ENCODE data around the gene ASB18. TPM values are rescaled to one million over a fixed set of nuclear protein-coding genes. Genes with fewer than 3 reads are reported as not detected.
"Not testable (repeated sequence)": the region's sequence is repeated elsewhere in the genome, so short reads cannot be mapped to it uniquely, and the experiment has no call there.

Gene ASB18
- total RNA-seq, 2 experiments from 2014 or later, result not detected

- Mint-ChIP-seq H3K9me3 (ENCODE audit: insufficient read depth) (no peaks in the 10 kb centered on the region), H3K4me3 (no peak overlapping the region), H3K4me1 (ENCODE audit: low read depth) (no peaks in the 10 kb centered on the region), H3K27me3 (ENCODE audit: low read depth) (no peaks in the 10 kb centered on the region), H3K27ac (no peak overlapping the region), H3K36me3 (ENCODE audit: low read depth) (no peaks in the 10 kb centered on the region)
- CTCF ChIA-PET, result no interaction called here
- no peak for DNase-seq
- ATAC-seq, result no peak
- POLR2A ChIA-PET, result no interaction called here
Measured at GRCh38 chr2:236294647-236295046, 30.4 kb upstream of the ASB18 start.

- no peak for ATAC-seq
- ChIA-PET CTCF (no interaction called here), POLR2A (no interaction called here)
- Mint-ChIP-seq H3K27ac (no peak overlapping the region), H3K27me3 (ENCODE audit: low read depth) (no peaks in the 10 kb centered on the region), H3K36me3 (ENCODE audit: low read depth) (no peaks in the 10 kb centered on the region), H3K4me3 (no peak overlapping the region), H3K9me3 (ENCODE audit: insufficient read depth) (no peaks in the 10 kb centered on the region), H3K4me1 (ENCODE audit: low read depth) (no peaks in the 10 kb centered on the region)
- DNase-seq, result no peak
Measured at GRCh38 chr2:236293241-236293810, 29.1 kb upstream of the ASB18 start.

GRCh38 chr2:236291911-236292310 is 27.7 kb upstream of the ASB18 start:
- Mint-ChIP-seq H3K36me3 (ENCODE audit: low read depth) (no peaks in the 10 kb centered on the region), H3K27ac (no peak overlapping the region), H3K27me3 (ENCODE audit: low read depth) (no peaks in the 10 kb centered on the region), H3K4me1 (ENCODE audit: low read depth) (no peaks in the 10 kb centered on the region), H3K4me3 (no peak overlapping the region), H3K9me3 (ENCODE audit: insufficient read depth) (no peaks in the 10 kb centered on the region)
- ChIA-PET POLR2A (no interaction called here), CTCF (interaction anchor here (0.7 kb wide), 1 partner anchor 333 kb away, joined by 3 read pairs; no protein-coding TSS in a partner anchor)
- DNase-seq (no peak), ATAC-seq (no peak)

- Mint-ChIP-seq H3K27me3 (ENCODE audit: low read depth) (no peaks in the 10 kb centered on the region), H3K36me3 (ENCODE audit: low read depth) (no peaks in the 10 kb centered on the region), H3K4me1 (ENCODE audit: low read depth) (no peaks in the 10 kb centered on the region), H3K9me3 (ENCODE audit: insufficient read depth) (no peaks in the 10 kb centered on the region), H3K27ac (no peak overlapping the region), H3K4me3 (no peak overlapping the region)
- CTCF ChIA-PET, result no interaction called here
- POLR2A ChIA-PET, result no interaction called here
- no peak for ATAC-seq
- DNase-seq, result no peak
Measured at GRCh38 chr2:236291476-236291875, 27.3 kb upstream of the ASB18 start.

- no peak overlapping the region for H3K27ac Mint-ChIP-seq
Measured at GRCh38 chr2:236290742-236291425, 26.7 kb upstream of the ASB18 start.

GRCh38 chr2:236289766-236290462 is 25.7 kb upstream of the ASB18 start:
- Mint-ChIP-seq H3K4me1 (ENCODE audit: low read depth) (no peaks in the 10 kb centered on the region), H3K27ac (no peak overlapping the region), H3K27me3 (ENCODE audit: low read depth) (no peaks in the 10 kb centered on the region), H3K36me3 (ENCODE audit: low read depth) (no peaks in the 10 kb centered on the region), H3K4me3 (no peak overlapping the region), H3K9me3 (ENCODE audit: insufficient read depth) (no peaks in the 10 kb centered on the region)
- DNase-seq (no peak), ATAC-seq (no peak)
- ChIA-PET POLR2A (no interaction called here), CTCF (no interaction called here)

More at GRCh38 chr2:236290742-236291425, 26.7 kb upstream of the ASB18 start:
- no peak for DNase-seq
- no peaks in the 10 kb centered on the region for H3K27me3 Mint-ChIP-seq (ENCODE audit: low read depth)
- H3K36me3 Mint-ChIP-seq (ENCODE audit: low read depth), result no peaks in the 10 kb centered on the region
- ChIA-PET POLR2A (no interaction called here), CTCF (no interaction called here)
- no peaks in the 10 kb centered on the region for H3K4me1 Mint-ChIP-seq (ENCODE audit: low read depth)
- H3K9me3 Mint-ChIP-seq (ENCODE audit: insufficient read depth), result no peaks in the 10 kb centered on the region
- no peak overlapping the region for H3K4me3 Mint-ChIP-seq
- ATAC-seq, result no peak

- H3K36me3 Mint-ChIP-seq (ENCODE audit: low read depth); ATAC-seq; H3K9me3 Mint-ChIP-seq (ENCODE audit: insufficient read depth); H3K27ac Mint-ChIP-seq; H3K4me3 Mint-ChIP-seq; CTCF ChIA-PET; DNase-seq; H3K27me3 Mint-ChIP-seq (ENCODE audit: low read depth); POLR2A ChIA-PET; H3K4me1 Mint-ChIP-seq (ENCODE audit: low read depth): not testable (repeated sequence)
Measured at GRCh38 chr2:236288373-236288772, 24.2 kb upstream of the ASB18 start.

- no peaks in the 10 kb centered on the region for H3K4me1 Mint-ChIP-seq (ENCODE audit: low read depth)
- no peaks in the 10 kb centered on the region for H3K9me3 Mint-ChIP-seq (ENCODE audit: insufficient read depth)
- ATAC-seq, result no peak
- no peaks in the 10 kb centered on the region for H3K36me3 Mint-ChIP-seq (ENCODE audit: low read depth)
- ChIA-PET POLR2A (no interaction called here), CTCF (no interaction called here)
- no peak for DNase-seq
- no peaks in the 10 kb centered on the region for H3K27me3 Mint-ChIP-seq (ENCODE audit: low read depth)
- no peak overlapping the region for H3K4me3 Mint-ChIP-seq
- H3K27ac Mint-ChIP-seq, result no peak overlapping the region
Measured at GRCh38 chr2:236287656-236288055, 23.4 kb upstream of the ASB18 start.

GRCh38 chr2:236286873-236287545 is 22.8 kb upstream of the ASB18 start:
- H3K4me3 Mint-ChIP-seq, result no peak overlapping the region
- no peaks in the 10 kb centered on the region for H3K36me3 Mint-ChIP-seq (ENCODE audit: low read depth)

GRCh38 chr2:236284208-236284607 is 20.0 kb upstream of the ASB18 start:
- no peak overlapping the region for H3K4me3 Mint-ChIP-seq
- ChIA-PET POLR2A (no interaction called here), CTCF (no interaction called here)
- H3K27me3 Mint-ChIP-seq (ENCODE audit: low read depth), result peaks cover 12% of the 10 kb centered on the region
- no peak for ATAC-seq
- no peak for DNase-seq
- H3K4me1 Mint-ChIP-seq (ENCODE audit: low read depth), result no peaks in the 10 kb centered on the region
- no peaks in the 10 kb centered on the region for H3K9me3 Mint-ChIP-seq (ENCODE audit: insufficient read depth)
- no peak overlapping the region for H3K27ac Mint-ChIP-seq
- H3K36me3 Mint-ChIP-seq (ENCODE audit: low read depth), result no peaks in the 10 kb centered on the region

More at GRCh38 chr2:236286873-236287545, 22.8 kb upstream of the ASB18 start:
- ATAC-seq, result no peak
- CTCF ChIA-PET, result no interaction called here
- POLR2A ChIA-PET, result no interaction called here
- DNase-seq, result no peak
- H3K27ac Mint-ChIP-seq, result no peak overlapping the region
- no peaks in the 10 kb centered on the region for H3K4me1 Mint-ChIP-seq (ENCODE audit: low read depth)
- H3K27me3 Mint-ChIP-seq (ENCODE audit: low read depth), result peaks cover 3% of the 10 kb centered on the region
- H3K9me3 Mint-ChIP-seq (ENCODE audit: insufficient read depth), result no peaks in the 10 kb centered on the region

GRCh38 chr2:236282406-236282805 is 18.2 kb upstream of the ASB18 start:
- no peak overlapping the region for H3K4me3 Mint-ChIP-seq
- DNase-seq (no peak), ATAC-seq (no peak)
- H3K36me3 Mint-ChIP-seq (ENCODE audit: low read depth), result no peaks in the 10 kb centered on the region
- ChIA-PET POLR2A (no interaction called here), CTCF (no interaction called here)
- no peak overlapping the region for H3K27ac Mint-ChIP-seq
- H3K9me3 Mint-ChIP-seq (ENCODE audit: insufficient read depth), result no peaks in the 10 kb centered on the region
- peaks cover 12% of the 10 kb centered on the region for H3K27me3 Mint-ChIP-seq (ENCODE audit: low read depth)
- no peaks in the 10 kb centered on the region for H3K4me1 Mint-ChIP-seq (ENCODE audit: low read depth)

- H3K36me3 Mint-ChIP-seq (ENCODE audit: low read depth), result no peaks in the 10 kb centered on the region
- POLR2A ChIA-PET, result no interaction called here
- H3K4me1 Mint-ChIP-seq (ENCODE audit: low read depth), result no peaks in the 10 kb centered on the region
- H3K9me3 Mint-ChIP-seq (ENCODE audit: insufficient read depth), result no peaks in the 10 kb centered on the region
- no peak overlapping the region for H3K4me3 Mint-ChIP-seq
- DNase-seq, result no peak
- ATAC-seq, result no peak
- H3K27me3 Mint-ChIP-seq (ENCODE audit: low read depth), result peaks cover 12% of the 10 kb centered on the region
- H3K27ac Mint-ChIP-seq, result no peak overlapping the region
- CTCF ChIA-PET, result no interaction called here
Measured at GRCh38 chr2:236281423-236281822, 17.2 kb upstream of the ASB18 start.
